H1 (cell line): ENCODE data around the gene SCAND1. TPM values are rescaled to one million over a fixed set of nuclear protein-coding genes. Genes with fewer than 3 reads are reported as not detected.

ENCODE experiments used
- CTCF ChIA-PET: fragments of 300-600 bp; sonication (Branson Sonifier 250); formaldehyde crosslinking; loops from one replicate; lab custom pipeline; 2021; ENCODE audit not compliant: partially characterized antibody; lab: Charles Lee
- POLR2A ChIA-PET: fragments of 300-600 bp; sonication (Branson Sonifier 250); formaldehyde crosslinking; loops from one replicate; lab custom pipeline; 2021; ENCODE audit warnings: inconsistent platforms; ENCODE audit not compliant: partially characterized antibody; lab: Charles Lee
- DNase-seq, 2 experiments: peaks; one replicate each; pipeline versions ENCODE4 v3.0.0 to v3.0.0-alpha.2; 2010 to 2022; ENCODE audit warnings: low spot score in 2 of 2, low read depth in 1 of 2, mixed read lengths in 1 of 2
- FAIRE-seq: peaks from 2 replicates; lab custom pipeline; 2011; peaks lifted over from hg19 to GRCh38; lab: Jason Lieb, UNC
- H2AFZ ChIP-seq: 2 replicates; pipeline ENCODE4 v1.8.1; 2012; ENCODE audit warnings: low read length, inconsistent platforms
- H2AK5ac ChIP-seq: 2 replicates; pipeline ENCODE4 v1.6.1; 2013; ENCODE audit warnings: low read depth, low read length
- H2BK120ac ChIP-seq: replicated peaks from 2 replicates; pipeline ENCODE3; 2013; ENCODE audit warnings: low read depth, low read length, inconsistent platforms
- H2BK12ac ChIP-seq: 2 replicates; pipeline ENCODE4 v1.6.1; 2013; ENCODE audit warnings: low read depth, low read length
- H2BK15ac ChIP-seq: 2 replicates; pipeline ENCODE4 v1.6.1; 2013; ENCODE audit warnings: low read length
- H2BK20ac ChIP-seq: 2 replicates; pipeline ENCODE4 v1.6.1; 2013; ENCODE audit warnings: low read length
- H2BK5ac ChIP-seq: 2 replicates; pipeline ENCODE4 v1.6.1; 2013; ENCODE audit warnings: low read depth, low read length
- H3K14ac ChIP-seq: 2 replicates; pipeline ENCODE4 v1.6.1; 2013; ENCODE audit warnings: inconsistent platforms; ENCODE audit not compliant: insufficient read length
- H3K18ac ChIP-seq: 2 replicates; pipeline ENCODE4 v1.6.1; 2013; ENCODE audit warnings: low read length; ENCODE audit errors: extremely low read depth
- H3K23ac ChIP-seq: 2 replicates; pipeline ENCODE4 v1.6.1; 2013; ENCODE audit warnings: inconsistent platforms; ENCODE audit not compliant: insufficient read length
- H3K23me2 ChIP-seq: 2 replicates; pipeline ENCODE4 v1.6.1; 2013; ENCODE audit warnings: low read depth, low read length
- H3K27ac ChIP-seq: 2 replicates; pipeline ENCODE4 v1.6.1; 2011; ENCODE audit warnings: low read depth, low read length, inconsistent platforms
- H3K27me3 ChIP-seq, 4 experiments: replicated peaks in 1 of 4; 1 replicate in 1 of 4; 2 replicates in 3 of 4; pipeline versions ENCODE4 v1.6.1 to v1.8.1; 2011 to 2013; ENCODE audit warnings: low read length in 3 of 4, mild to moderate bottlenecking in 3 of 4, inconsistent platforms in 2 of 4, mixed read lengths in 2 of 4, moderate library complexity in 1 of 4; ENCODE audit not compliant: control insufficient read depth in 3 of 4, insufficient read depth in 3 of 4; ENCODE audit errors: extremely low read depth in 1 of 4
- H3K36me3 ChIP-seq, 4 experiments: 2 replicates each; pipeline versions ENCODE4 v1.6.1 to v1.8.1; 2011 to 2013; ENCODE audit warnings: mild to moderate bottlenecking in 4 of 4, low read length in 3 of 4, moderate library complexity in 2 of 4, control low read depth in 1 of 4, inconsistent platforms in 1 of 4; ENCODE audit not compliant: insufficient read depth in 4 of 4, control insufficient read depth in 2 of 4
- H3K4ac ChIP-seq: replicated peaks from 2 replicates; pipeline ENCODE3; 2013; ENCODE audit warnings: low read length, low read depth, mixed read lengths, inconsistent platforms; ENCODE audit not compliant: insufficient read length
- H3K4me1 ChIP-seq, 4 experiments: replicated peaks in 1 of 4; 1 replicate in 1 of 4; 2 replicates in 3 of 4; pipeline versions ENCODE4 v1.6.1 to v1.8.1; 2011 to 2013; ENCODE audit warnings: low read length in 3 of 4, inconsistent platforms in 2 of 4, mixed read lengths in 1 of 4; ENCODE audit not compliant: insufficient read depth in 4 of 4, control insufficient read depth in 3 of 4
- H3K4me2 ChIP-seq, 2 experiments: 2 replicates each; pipeline versions ENCODE4 v1.6.1 to v1.8.1; 2011 to 2013; ENCODE audit warnings: low read depth in 2 of 2, low read length in 2 of 2, control low read depth in 1 of 2, inconsistent platforms in 1 of 2, mild to moderate bottlenecking in 1 of 2; ENCODE audit not compliant: insufficient read depth in 1 of 2
- H3K4me3 ChIP-seq, 4 experiments: fragments of 200-600, 300-600 bp in 1 of 4; sonication (generic), shearing (Covaris generic), sonication (Bioruptor Twin) in 1 of 4; 2 replicates each; pipeline versions ENCODE4 v1.5.1 to v1.8.1; 2011 to 2016; ENCODE audit warnings: low read length in 4 of 4, low read depth in 3 of 4, control low read depth in 2 of 4, inconsistent platforms in 2 of 4, mild to moderate bottlenecking in 2 of 4, mixed read lengths in 1 of 4, moderate library complexity in 1 of 4; ENCODE audit not compliant: insufficient read depth in 2 of 4; ENCODE audit errors: extremely low read depth in 1 of 4
- H3K56ac ChIP-seq: replicated peaks from 2 replicates; pipeline ENCODE3; 2013; ENCODE audit warnings: low read depth, mild to moderate bottlenecking, mixed read lengths, low read length, inconsistent platforms; ENCODE audit not compliant: insufficient read length
- H3K79me1 ChIP-seq: 2 replicates; pipeline ENCODE4 v1.6.1; 2013; ENCODE audit warnings: low read depth, low read length, control low read depth
- H3K79me2 ChIP-seq, 2 experiments: 2 replicates each; pipeline versions ENCODE4 v1.6.1 to v1.8.1; 2012 to 2013; ENCODE audit warnings: low read length in 2 of 2, mild to moderate bottlenecking in 2 of 2, inconsistent platforms in 1 of 2; ENCODE audit not compliant: insufficient read depth in 2 of 2, control insufficient read depth in 1 of 2
- H3K9ac ChIP-seq, 4 experiments: replicated peaks in 1 of 4; 1 replicate in 1 of 4; 2 replicates in 3 of 4; pipeline versions ENCODE4 v1.6.1 to v1.8.1; 2011 to 2013; ENCODE audit warnings: low read depth in 3 of 4, low read length in 3 of 4, control low read depth in 2 of 4, mild to moderate bottlenecking in 2 of 4, moderate library complexity in 2 of 4, inconsistent platforms in 1 of 4; ENCODE audit errors: extremely low read depth in 1 of 4
- H3K9me3 ChIP-seq, 2 experiments: 2 replicates each; pipeline versions ENCODE4 v1.6.1 to v1.8.1; 2012 to 2013; ENCODE audit warnings: mild to moderate bottlenecking in 2 of 2, moderate library complexity in 2 of 2, control low read depth in 1 of 2, inconsistent platforms in 1 of 2, low read depth in 1 of 2, low read length in 1 of 2, mixed read lengths in 1 of 2; ENCODE audit not compliant: insufficient read depth in 2 of 2
- H4K20me1 ChIP-seq, 2 experiments: replicated peaks in 1 of 2; 2 replicates each; pipeline versions ENCODE3 to v1.8.1; 2011 to 2013; ENCODE audit warnings: inconsistent platforms in 2 of 2, low read length in 2 of 2, mild to moderate bottlenecking in 1 of 2; ENCODE audit not compliant: insufficient read depth in 2 of 2, control insufficient read depth in 1 of 2
- H4K5ac ChIP-seq: 2 replicates; pipeline ENCODE4 v1.6.1; 2013; ENCODE audit warnings: low read length, low read depth, mixed read lengths, inconsistent platforms; ENCODE audit not compliant: insufficient read length
- H4K8ac ChIP-seq: 2 replicates; pipeline ENCODE4 v1.8.0; 2013; ENCODE audit warnings: mild to moderate bottlenecking, moderate library complexity, low read length, inconsistent platforms; ENCODE audit not compliant: insufficient read depth; ENCODE audit errors: extremely low read depth
- H4K91ac ChIP-seq: replicated peaks from 2 replicates; pipeline ENCODE3; 2013; ENCODE audit warnings: low read length, mixed read lengths, inconsistent platforms; ENCODE audit not compliant: insufficient read length
- BACH1 ChIP-seq: IDR thresholded peaks from 2 replicates; pipeline ENCODE4 v1.6.1; 2012; ENCODE audit warnings: low read length, improper control_type of control experiment
- CEBPB ChIP-seq: IDR thresholded peaks from 2 replicates; pipeline ENCODE4 v1.6.1; 2012; ENCODE audit warnings: low read depth, low read length
- CHD2 ChIP-seq: IDR thresholded peaks from 2 replicates; pipeline ENCODE4 v1.6.1; 2012; ENCODE audit warnings: low read length, improper control_type of control experiment
- JUN ChIP-seq: IDR thresholded peaks from 2 replicates; pipeline ENCODE4 v1.6.1; 2011; ENCODE audit warnings: low read depth, mild to moderate bottlenecking, improper control_type of control experiment, low read length
- NRF1 ChIP-seq: IDR thresholded peaks from 2 replicates; pipeline ENCODE4 v1.6.1; 2011; ENCODE audit warnings: mild to moderate bottlenecking, low read depth, low read length, improper control_type of control experiment
- RXRA ChIP-seq: IDR thresholded peaks from 2 replicates; pipeline ENCODE4 v1.6.1; 2011; ENCODE audit warnings: low read depth, mild to moderate bottlenecking, low read length, moderate library complexity; ENCODE audit not compliant: insufficient read depth
- SP1 ChIP-seq: IDR thresholded peaks from 2 replicates; pipeline ENCODE4 v1.6.1; 2011; ENCODE audit warnings: low read depth, low read length
- SUZ12 ChIP-seq: fragments of 200-600 bp; sonication (generic); IDR thresholded peaks from 2 replicates; pipeline ENCODE4 v1.6.1; 2012; ENCODE audit warnings: mild to moderate bottlenecking, inconsistent platforms, low read length, moderate library complexity, mixed read lengths
- TAF7 ChIP-seq: optimal IDR thresholded peaks from 2 replicates; pipeline ENCODE3; 2011; ENCODE audit warnings: low read depth, mild to moderate bottlenecking, inconsistent platforms, low read length, moderate library complexity, borderline replicate concordance
- TCF12 ChIP-seq: IDR thresholded peaks from 2 replicates; pipeline ENCODE4 v1.6.1; 2011; ENCODE audit warnings: low read depth, mild to moderate bottlenecking, low read length
- WGBS, 2 experiments: shearing (Covaris generic) in 1 of 2; methylation state at CpG; one replicate each; pipeline versions ENCODE4 v1.1.6 to v1.1.7; 2013 to 2015; ENCODE audit warnings: low lambda C conversion rate in 2 of 2, mixed read lengths in 2 of 2, inconsistent platforms in 1 of 2, low coverage in 1 of 2, missing lambda C conversion rate in 1 of 2; ENCODE audit not compliant: insufficient replicate concordance in 2 of 2, insufficient coverage in 1 of 2, insufficient read length in 1 of 2; ENCODE audit errors: extremely low coverage in 1 of 2, missing lambda C conversion rate in 1 of 2; 5-methylcytosine and 5-hydroxymethylcytosine counted together
- polyA plus RNA-seq, 7 experiments: library from polyadenylated mRNA; depleted of rRNA in 3 of 7; stranded (reverse) in 5 of 7; unstranded in 2 of 7; fragments of >200 nt in 5 of 7; fragments of 200-250 nt in 2 of 7; gene quantifications; 1 replicate in 5 of 7; 2 replicates in 1 of 7; 4 replicates in 1 of 7; pipeline versions ENCODE4 v1.2.1 to v1.2.3, GENCODE V29; 2011 to 2013; ENCODE audit warnings: missing spikeins in 2 of 7, mixed read lengths in 2 of 7
- total RNA-seq: library from RNA; stranded (reverse); fragmentation: NEBNext Ultra II Directional; extraction: Animal tissue kit (Norgen Biotek cat#: 25700); gene quantifications from 2 replicates; pipeline ENCODE4 v1.2.1, GENCODE V29; 2021
- TF ChIP-seq, protein P1 (sequence below): IDR thresholded peaks from 2 replicates; pipeline ENCODE4 v1.6.1; 2012; ENCODE audit warnings: low read length, inconsistent platforms
- TF ChIP-seq, protein P2 (sequence below): IDR thresholded peaks from 2 replicates; pipeline ENCODE4 v1.6.1; 2012; ENCODE audit warnings: inconsistent platforms

Gene SCAND1
- total and polyA plus RNA-seq, 2 of the 8 experiments (the other 6 are each of a cell fraction or from before 2014, with no cell fraction given) = 73.1 to 83.7 TPM

DNA sequence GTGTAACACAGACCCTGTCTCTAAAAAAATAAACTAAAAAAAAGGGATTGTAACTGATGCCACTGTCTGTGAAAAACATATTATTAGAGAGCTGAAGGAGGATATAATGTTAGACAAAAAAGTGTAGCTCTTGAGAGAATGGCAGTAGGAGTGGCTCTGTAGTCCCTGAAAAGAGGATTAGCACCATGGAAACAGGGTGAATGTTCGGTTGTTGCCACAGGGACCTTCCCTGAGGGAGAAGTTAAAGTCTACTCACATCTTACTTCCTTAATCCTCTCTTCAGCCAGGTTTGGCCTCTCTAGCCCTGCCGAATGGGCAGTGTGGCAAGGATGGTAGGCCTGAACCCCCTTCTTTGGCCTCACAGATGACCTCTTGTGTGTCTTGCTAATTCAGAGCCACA, 12.1 kb downstream of the SCAND1 start:
- 0 out of 4 replicates have a peak, but pooled peaks cover 0 to 2% of the 10 kb centered on the region in 2 experiments for H3K79me2 ChIP-seq
- 97% methylated on average over 2 of the region's 2 CpGs; no CpG with 5 or more reads in 1 of the 2 experiments for WGBS, 2 experiments
- no peak overlapping the region for H4K8ac ChIP-seq
- CTCF ChIA-PET = interaction anchor here (0.6 to 4.5 kb wide), 6 partner anchors 8 to 387 kb away, joined by 3 to 26 read pairs (median 5); partner anchors contain the start of gene SCAND1
- no peaks in the 10 kb centered on the region for H3K23me2 ChIP-seq
- DNase-seq = no peak
- H4K5ac ChIP-seq = no peak overlapping the region
- no peak overlapping the region for H3K4ac ChIP-seq
- H4K20me1 ChIP-seq = peaks cover 0 to 3% of the 10 kb centered on the region in 2 experiments
- H3K4me2 ChIP-seq = no peak overlapping the region
- H3K27ac ChIP-seq = no peak overlapping the region
- H3K23ac ChIP-seq = no peak overlapping the region
- peaks cover under 1 to 8% (median 5%) of the 10 kb centered on the region in 4 experiments; a peak in 5 of 7 replicates for H3K4me1 ChIP-seq
- H2BK12ac ChIP-seq = no peak overlapping the region
- H3K79me1 ChIP-seq = peaks cover 2% of the 10 kb centered on the region; the same call in 1 of the 2 replicates
- H2AK5ac ChIP-seq = no peak overlapping the region
- no peak overlapping the region for H3K4me3 ChIP-seq
- POLR2A ChIA-PET = interaction anchor here (2.1 kb wide), 1 partner anchor 12 kb away, joined by 8 read pairs; the partner anchor contains the start of gene SCAND1
- no peak overlapping the region for H2BK20ac ChIP-seq
- H3K9ac ChIP-seq = no peak overlapping the region
- H3K36me3 ChIP-seq = peaks cover 11 to 48% (median 14%) of the 10 kb centered on the region in 4 experiments
- no peak overlapping the region for H3K14ac ChIP-seq
- H2BK15ac ChIP-seq = no peak overlapping the region
- H2BK5ac ChIP-seq = no peak overlapping the region
- no peak overlapping the region for H3K56ac ChIP-seq
- H2BK120ac ChIP-seq = no peak overlapping the region
- H3K27me3 ChIP-seq = no peaks in the 10 kb centered on the region; a peak in 1 of 7 replicates
- H3K9me3 ChIP-seq = no peaks in the 10 kb centered on the region
- H2AFZ ChIP-seq = no peak overlapping the region
- no peak overlapping the region for H3K18ac ChIP-seq
- no peak for FAIRE-seq
- H4K91ac ChIP-seq = no peak overlapping the region
- TF ChIP-seq TAF7 (no peak), CEBPB (no peak), TCF12 (no peak), CHD2 (no peak), RXRA (no peak), SP1 (no peak), NRF1 (no peak), SUZ12 (no peak), JUN (no peak), BACH1 (no peak)
- TF ChIP-seq, protein P1, sequence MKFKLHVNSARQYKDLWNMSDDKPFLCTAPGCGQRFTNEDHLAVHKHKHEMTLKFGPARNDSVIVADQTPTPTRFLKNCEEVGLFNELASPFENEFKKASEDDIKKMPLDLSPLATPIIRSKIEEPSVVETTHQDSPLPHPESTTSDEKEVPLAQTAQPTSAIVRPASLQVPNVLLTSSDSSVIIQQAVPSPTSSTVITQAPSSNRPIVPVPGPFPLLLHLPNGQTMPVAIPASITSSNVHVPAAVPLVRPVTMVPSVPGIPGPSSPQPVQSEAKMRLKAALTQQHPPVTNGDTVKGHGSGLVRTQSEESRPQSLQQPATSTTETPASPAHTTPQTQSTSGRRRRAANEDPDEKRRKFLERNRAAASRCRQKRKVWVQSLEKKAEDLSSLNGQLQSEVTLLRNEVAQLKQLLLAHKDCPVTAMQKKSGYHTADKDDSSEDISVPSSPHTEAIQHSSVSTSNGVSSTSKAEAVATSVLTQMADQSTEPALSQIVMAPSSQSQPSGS = no peak
- TF ChIP-seq, protein P2, sequence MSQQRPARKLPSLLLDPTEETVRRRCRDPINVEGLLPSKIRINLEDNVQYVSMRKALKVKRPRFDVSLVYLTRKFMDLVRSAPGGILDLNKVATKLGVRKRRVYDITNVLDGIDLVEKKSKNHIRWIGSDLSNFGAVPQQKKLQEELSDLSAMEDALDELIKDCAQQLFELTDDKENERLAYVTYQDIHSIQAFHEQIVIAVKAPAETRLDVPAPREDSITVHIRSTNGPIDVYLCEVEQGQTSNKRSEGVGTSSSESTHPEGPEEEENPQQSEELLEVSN = no peak
